ENCODE results near the gene STX2. TPM values are rescaled to one million over a fixed set of nuclear protein-coding genes. Genes with fewer than 3 reads are reported as not detected.
A peak's percentile ranks its signal among the peaks of the same experiment; 100 is the strongest.

STX2 gene
- total RNA-seq, 4 donors from 2014 or later = 5.3 to 115 (median 9.0) TPM

DNA sequence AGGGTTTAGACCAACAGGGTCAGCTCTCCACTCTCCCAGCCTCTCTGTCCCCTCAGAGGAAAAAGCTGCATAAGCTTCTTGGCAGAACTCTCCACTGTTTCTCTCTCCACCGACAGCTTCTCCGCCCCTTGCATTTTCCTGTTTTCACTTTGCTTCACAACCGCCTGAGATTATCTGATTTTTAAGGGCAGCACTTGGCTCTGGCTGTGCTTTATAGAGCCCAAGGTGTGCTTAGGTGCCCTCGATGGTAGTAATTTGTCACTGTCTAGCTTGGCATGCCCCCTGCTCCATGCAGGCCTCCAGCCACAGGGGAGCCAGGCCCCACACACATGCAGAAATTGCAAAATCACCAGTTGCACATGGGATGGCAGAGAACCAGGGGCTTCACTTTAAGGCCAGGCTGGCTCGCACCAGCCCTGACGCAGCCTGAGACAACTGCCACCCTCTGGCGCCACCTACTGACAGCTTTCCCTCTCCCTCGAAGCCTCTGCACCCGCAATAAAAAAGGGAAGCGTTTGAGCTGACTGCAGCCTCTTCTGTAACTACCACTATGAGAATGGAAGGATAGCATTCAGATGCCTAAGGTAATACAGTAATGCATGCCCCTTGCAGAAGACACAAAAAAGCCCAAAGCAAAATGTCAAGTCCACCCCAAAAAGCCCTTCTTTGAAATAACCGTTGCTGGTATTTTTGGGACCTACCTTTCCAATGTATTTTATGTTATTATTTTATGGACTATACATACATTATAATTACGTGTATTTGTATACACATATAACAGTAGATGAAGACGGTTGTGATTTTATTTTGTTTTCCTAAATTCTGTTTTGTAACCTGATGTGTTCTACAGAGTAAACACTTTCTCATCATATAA is 90.9 kb downstream of the STX2 start:
- Histone ChIP-seq H3K27ac (no peak overlapping the region), H3K4me1 (no peaks in the 10 kb centered on the region), H3K36me3 (no peaks in the 10 kb centered on the region), H3K4me3 (no peak overlapping the region), H3K9me3 (no peaks in the 10 kb centered on the region), H3K27me3 (no peaks in the 10 kb centered on the region)
- DNase-seq = peak; percentile 49 to 83 (median 83)
- no peak for TF ChIP-seq POLR2A (IDR thresholded peaks at IDR 0.05)
- TF ChIP-seq, protein P1, sequence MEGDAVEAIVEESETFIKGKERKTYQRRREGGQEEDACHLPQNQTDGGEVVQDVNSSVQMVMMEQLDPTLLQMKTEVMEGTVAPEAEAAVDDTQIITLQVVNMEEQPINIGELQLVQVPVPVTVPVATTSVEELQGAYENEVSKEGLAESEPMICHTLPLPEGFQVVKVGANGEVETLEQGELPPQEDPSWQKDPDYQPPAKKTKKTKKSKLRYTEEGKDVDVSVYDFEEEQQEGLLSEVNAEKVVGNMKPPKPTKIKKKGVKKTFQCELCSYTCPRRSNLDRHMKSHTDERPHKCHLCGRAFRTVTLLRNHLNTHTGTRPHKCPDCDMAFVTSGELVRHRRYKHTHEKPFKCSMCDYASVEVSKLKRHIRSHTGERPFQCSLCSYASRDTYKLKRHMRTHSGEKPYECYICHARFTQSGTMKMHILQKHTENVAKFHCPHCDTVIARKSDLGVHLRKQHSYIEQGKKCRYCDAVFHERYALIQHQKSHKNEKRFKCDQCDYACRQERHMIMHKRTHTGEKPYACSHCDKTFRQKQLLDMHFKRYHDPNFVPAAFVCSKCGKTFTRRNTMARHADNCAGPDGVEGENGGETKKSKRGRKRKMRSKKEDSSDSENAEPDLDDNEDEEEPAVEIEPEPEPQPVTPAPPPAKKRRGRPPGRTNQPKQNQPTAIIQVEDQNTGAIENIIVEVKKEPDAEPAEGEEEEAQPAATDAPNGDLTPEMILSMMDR (IDR thresholded peaks at IDR 0.05) = peak; percentile 12 to 75 (median 65)

DNA sequence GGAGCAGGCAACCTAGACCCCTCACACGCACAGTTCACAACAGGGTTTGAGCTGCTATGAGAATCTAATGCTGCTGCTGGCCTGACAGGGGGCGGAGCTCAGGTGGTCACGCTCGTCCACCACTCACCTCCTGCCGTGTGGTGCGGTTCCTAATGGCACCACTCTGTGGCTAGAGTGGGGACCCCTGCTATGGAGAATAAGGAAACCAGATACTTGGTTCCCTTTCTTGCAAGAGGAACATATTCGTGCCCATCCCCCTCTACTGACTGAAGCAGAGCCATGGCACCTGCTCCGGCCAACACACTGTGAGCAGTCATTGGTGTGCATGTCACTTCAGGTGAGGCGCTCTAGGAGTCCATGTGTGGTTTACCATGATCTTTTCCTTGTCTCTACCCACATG is 92.5 kb downstream of the STX2 start:
- H3K4me3 ChIP-seq = no peak overlapping the region
- no peaks in the 10 kb centered on the region for H3K4me1 ChIP-seq
- no peaks in the 10 kb centered on the region for H3K27me3 ChIP-seq
- H3K9me3 ChIP-seq = no peaks in the 10 kb centered on the region
- no peak for DNase-seq
- TF ChIP-seq POLR2A (IDR thresholded peaks at IDR 0.05) = no peak
- TF ChIP-seq, protein P1 (IDR thresholded peaks at IDR 0.05) = no peak
- H3K27ac ChIP-seq = no peak overlapping the region
- H3K36me3 ChIP-seq = no peaks in the 10 kb centered on the region

- Histone ChIP-seq H3K9me3 (no peaks in the 10 kb centered on the region), H3K4me3 (no peak overlapping the region), H3K4me1 (no peaks in the 10 kb centered on the region), H3K27ac (no peak overlapping the region), H3K27me3 (no peaks in the 10 kb centered on the region), H3K36me3 (no peaks in the 10 kb centered on the region)
- DNase-seq = no peak
- TF ChIP-seq, protein P1 (IDR thresholded peaks at IDR 0.05) = no peak
- no peak for TF ChIP-seq POLR2A (IDR thresholded peaks at IDR 0.05)
Measured at GRCh38 chr12:130745921-130746320, 93.1 kb downstream of the STX2 start.

DNA sequence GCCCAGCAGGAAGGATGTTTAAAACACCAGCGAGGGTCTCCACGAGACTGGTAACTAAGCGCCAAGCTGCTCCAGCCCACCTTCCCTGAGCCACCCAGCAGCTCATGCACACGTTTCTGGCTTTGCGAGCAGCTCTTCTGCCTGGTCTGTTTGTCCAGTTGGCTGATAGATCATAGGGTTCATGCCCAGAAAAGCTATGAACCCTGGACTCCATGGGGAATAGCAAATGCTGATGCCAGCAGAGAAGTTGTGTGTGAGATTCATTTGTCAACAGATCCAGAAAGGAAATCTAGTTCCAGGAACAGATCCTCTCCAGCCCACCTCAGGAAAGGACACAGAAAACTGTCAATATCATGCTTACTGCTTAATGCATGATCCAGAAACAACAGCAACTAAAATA is 94.8 kb downstream of the STX2 start:
- Histone ChIP-seq H3K36me3 (no peaks in the 10 kb centered on the region), H3K4me3 (no peak overlapping the region), H3K27me3 (no peaks in the 10 kb centered on the region), H3K27ac (no peak overlapping the region), H3K9me3 (no peaks in the 10 kb centered on the region), H3K4me1 (no peaks in the 10 kb centered on the region)
- TF ChIP-seq, protein P1 (IDR thresholded peaks at IDR 0.05) = no peak
- no peak for TF ChIP-seq POLR2A (IDR thresholded peaks at IDR 0.05)
- no peak for DNase-seq

DNA sequence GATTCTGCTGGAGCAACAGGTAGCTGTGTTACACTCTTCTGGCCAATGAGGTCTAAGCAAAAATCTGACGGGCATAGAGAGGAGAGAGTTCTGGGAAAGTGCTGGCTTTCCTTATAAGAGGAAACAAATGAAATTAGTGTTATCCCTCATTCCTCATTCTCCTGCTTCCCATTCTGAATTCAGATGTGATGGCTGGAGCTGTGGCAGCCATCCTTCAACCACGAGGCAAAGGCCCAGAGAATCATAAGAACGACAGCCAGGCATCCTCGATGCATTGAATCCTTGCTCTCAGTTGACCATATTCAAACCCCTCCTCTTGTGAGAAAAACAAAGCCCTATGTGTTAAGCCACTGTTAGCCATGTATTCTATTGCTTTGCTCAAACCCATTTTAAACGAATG is 95.4 kb downstream of the STX2 start:
- TF ChIP-seq, protein P1 (IDR thresholded peaks at IDR 0.05) = no peak
- no peak for TF ChIP-seq POLR2A (IDR thresholded peaks at IDR 0.05)
- no peaks in the 10 kb centered on the region for H3K36me3 ChIP-seq
- DNase-seq = no peak
- no peak overlapping the region for H3K27ac ChIP-seq
- H3K4me1 ChIP-seq = no peaks in the 10 kb centered on the region
- H3K9me3 ChIP-seq = no peaks in the 10 kb centered on the region
- no peak overlapping the region for H3K4me3 ChIP-seq
- H3K27me3 ChIP-seq = no peaks in the 10 kb centered on the region
